ACC112 (cell line): ENCODE measurements around the gene FAR2.
A peak's percentile ranks its signal among the peaks of the same experiment; 100 is the strongest.
"Not testable (repeated sequence)": the region's sequence is repeated elsewhere in the genome, so short reads cannot be mapped to it uniquely, and the experiment has no call there.

ENCODE experiments used
- H2AFZ ChIP-seq: fragments of 200-600 bp; sonication (generic); one replicate; pipeline ENCODE4 v1.6.0; 2017; ENCODE audit warnings: antibody characterized with exemption, low read length; ENCODE audit not compliant: unreplicated experiment
- H3K27ac ChIP-seq: fragments of 200-600 bp; sonication (generic); 2 replicates; pipeline ENCODE4 v1.5.1; 2014; ENCODE audit warnings: low read depth, mild to moderate bottlenecking, antibody characterized with exemption, low read length, moderate library complexity
- H3K27me3 ChIP-seq: fragments of 200-600 bp; sonication (generic); 2 replicates; pipeline ENCODE4 v1.6.1; 2014; ENCODE audit warnings: mild to moderate bottlenecking, antibody characterized with exemption, low read length, moderate library complexity, mixed read lengths; ENCODE audit not compliant: insufficient read depth
- H3K36me3 ChIP-seq: fragments of 200-600 bp; sonication (generic); 2 replicates; pipeline ENCODE4 v1.6.1; 2016; ENCODE audit warnings: mild to moderate bottlenecking, antibody characterized with exemption, low read length, moderate library complexity, mixed read lengths; ENCODE audit not compliant: insufficient read depth
- H3K4me1 ChIP-seq: fragments of 200-600 bp; sonication (generic); one replicate; pipeline ENCODE4 v1.6.1; 2016; ENCODE audit warnings: low read length, mixed read lengths; ENCODE audit not compliant: insufficient read depth, unreplicated experiment, control insufficient read depth
- H3K4me3 ChIP-seq: fragments of 200-600 bp; sonication (generic); 2 replicates; pipeline ENCODE4 v1.5.1; 2014; ENCODE audit warnings: mild to moderate bottlenecking, low read depth, low read length
- H3K79me2 ChIP-seq: fragments of 200-600 bp; sonication (generic); one replicate; pipeline ENCODE4 v1.6.0; 2016; ENCODE audit warnings: low read length; ENCODE audit not compliant: control insufficient read depth, unreplicated experiment, insufficient read depth

The FAR2 gene

DNA sequence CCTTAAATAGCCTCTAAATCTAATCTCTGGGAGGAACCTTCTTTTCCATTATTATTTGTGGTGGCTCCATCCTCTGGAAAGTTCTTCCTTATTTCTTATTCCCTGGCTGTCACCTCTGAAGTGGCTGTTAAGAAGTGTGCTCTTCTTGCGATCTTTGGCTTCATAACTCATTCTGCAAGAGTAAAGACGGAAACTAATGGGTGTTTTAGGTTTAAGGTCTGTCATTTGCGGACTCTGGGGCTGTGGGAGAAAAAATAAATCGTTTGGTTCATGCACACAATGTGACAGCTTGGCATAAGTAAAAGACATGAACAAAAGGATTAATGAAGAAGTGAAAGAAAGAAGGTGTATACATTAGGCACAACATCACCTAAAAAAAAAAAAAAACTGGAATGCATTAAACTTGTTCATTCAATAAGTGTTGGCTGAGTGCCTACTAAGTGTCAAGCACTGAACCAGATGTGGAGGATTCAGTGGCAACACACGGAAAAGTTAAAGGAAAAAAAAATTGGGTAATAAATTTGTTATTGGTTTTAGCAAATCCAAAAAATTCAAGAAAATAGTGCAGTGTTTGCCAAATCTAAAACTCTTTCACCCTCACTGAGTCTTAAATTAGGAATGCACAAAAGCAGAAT is 132.4 kb downstream of the FAR2 start:
- no peak overlapping the region for H3K27ac ChIP-seq
- H3K4me1 ChIP-seq: peaks cover 41% of the 10 kb centered on the region
- H3K36me3 ChIP-seq: no peaks in the 10 kb centered on the region
- H3K27me3 ChIP-seq: no peaks in the 10 kb centered on the region
- no peaks in the 10 kb centered on the region for H3K79me2 ChIP-seq
- no peak overlapping the region for H3K4me3 ChIP-seq
- no peak overlapping the region for H2AFZ ChIP-seq

DNA sequence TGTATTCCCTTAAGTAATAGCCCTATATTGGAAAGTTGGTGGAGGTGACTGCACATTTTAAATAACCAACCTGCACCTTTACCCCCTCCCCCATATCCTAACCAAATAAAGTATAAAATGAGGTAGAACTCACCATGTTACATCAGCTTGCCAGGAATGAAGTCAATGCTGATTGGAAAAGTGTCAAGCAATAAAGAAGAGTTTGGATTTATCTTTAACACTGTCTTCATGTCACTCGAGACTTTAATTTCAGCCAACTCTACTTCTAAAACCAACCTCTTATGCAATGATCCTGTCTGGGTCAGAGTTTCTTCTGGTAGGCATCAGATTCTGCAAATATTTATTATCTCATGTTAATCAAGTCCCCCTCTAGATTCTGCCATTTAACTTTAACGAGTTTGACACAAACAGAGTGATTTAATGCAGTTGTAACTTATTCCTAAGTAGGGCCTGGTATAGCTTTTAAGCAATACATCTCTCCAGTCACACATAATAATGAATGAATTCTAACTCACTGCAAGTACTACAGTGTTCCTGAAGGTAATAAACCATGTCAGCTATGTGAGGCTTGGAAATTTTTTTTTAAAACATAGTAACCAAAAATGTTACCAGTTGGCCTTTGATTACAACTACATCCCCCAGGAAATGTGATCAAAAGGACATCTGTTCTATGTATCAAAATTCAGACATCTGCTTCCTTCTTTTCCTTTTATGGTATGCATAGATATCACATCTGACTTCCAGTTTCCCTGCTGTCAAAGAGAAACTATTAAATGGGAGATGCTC is 133.1 kb downstream of the FAR2 start:
- Histone ChIP-seq H3K36me3 (no peaks in the 10 kb centered on the region), H3K4me3 (no peak overlapping the region), H3K4me1 (peaks cover 49% of the 10 kb centered on the region), H3K27me3 (no peaks in the 10 kb centered on the region), H3K27ac (no peak overlapping the region), H3K79me2 (no peaks in the 10 kb centered on the region), H2AFZ (no peak overlapping the region)

DNA sequence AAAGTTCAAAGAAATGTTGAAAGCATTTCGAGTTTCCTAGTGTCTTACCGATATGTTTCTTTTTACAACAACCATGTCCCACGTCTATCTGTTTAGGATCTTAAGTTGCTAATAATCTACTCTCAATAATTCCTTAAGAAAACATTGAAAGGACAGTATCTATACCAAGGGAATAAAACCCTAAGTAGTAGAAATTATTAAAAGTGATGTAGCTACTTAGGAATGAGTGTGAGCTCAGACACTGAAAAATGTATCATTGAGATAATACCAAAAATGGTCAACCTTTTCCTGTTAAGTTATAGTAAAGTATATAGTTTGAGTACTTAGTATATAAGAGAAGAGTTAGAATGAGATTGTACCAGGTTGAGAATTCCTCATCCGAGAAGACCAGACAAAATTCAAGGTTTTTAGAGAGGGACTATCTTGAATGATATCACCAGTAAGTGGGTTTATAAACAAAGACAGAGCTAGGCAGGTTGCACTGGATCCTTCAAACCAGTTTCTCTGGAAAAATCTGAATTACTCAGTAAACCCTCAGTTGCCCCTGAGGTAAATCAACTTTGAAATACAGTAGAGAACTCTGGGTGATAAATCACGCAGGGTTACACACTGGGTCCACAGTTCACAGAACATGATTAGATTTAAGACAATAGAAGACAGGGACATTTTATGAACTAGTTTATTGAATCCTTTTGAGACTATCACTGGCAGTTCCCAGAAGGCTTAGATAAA is 135.1 kb downstream of the FAR2 start:
- Histone ChIP-seq H3K4me1 (peaks cover 46% of the 10 kb centered on the region), H2AFZ (no peak overlapping the region), H3K79me2 (no peaks in the 10 kb centered on the region), H3K4me3 (no peak overlapping the region), H3K27me3 (no peaks in the 10 kb centered on the region), H3K27ac (no peak overlapping the region; the same call in 1 of the 2 replicates), H3K36me3 (no peaks in the 10 kb centered on the region)

DNA sequence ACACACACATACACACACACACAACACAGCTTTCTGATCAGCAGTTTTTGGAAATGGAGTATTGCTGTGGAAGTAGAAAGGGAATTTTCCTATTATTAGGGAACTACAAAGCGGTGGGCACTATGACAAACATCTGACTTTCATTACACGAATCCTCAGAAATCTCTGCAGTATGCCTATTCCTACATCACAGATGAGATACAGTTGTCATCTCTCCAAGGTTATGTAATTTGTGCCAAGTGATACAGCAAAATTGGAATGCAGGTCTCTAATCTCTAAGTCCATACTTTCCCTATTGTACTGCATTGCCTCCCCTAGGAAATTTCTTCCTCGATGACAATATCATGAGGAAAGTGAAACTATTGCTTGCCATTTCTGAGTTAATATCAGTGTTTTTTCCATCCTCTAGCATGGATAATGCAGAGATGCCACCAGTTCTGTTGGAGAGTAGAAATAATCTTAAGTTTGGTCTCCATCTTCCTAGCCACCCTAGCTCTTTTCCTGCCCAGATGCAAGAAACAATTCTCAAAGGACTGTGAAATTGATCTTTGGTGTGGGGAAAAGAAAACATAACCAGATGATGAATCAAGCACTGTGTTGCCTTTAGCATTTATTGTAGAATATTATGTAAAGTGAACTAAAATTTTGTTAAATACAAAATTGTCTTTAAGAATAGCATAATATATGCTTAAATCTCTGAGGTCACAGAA is 137.2 kb downstream of the FAR2 start:
- H3K4me1 ChIP-seq: peaks cover 42% of the 10 kb centered on the region
- no peaks in the 10 kb centered on the region for H3K27me3 ChIP-seq
- peak overlapping the region; percentile 66 for H3K27ac ChIP-seq
- H3K4me3 ChIP-seq: peak overlapping the region; percentile 69
- no peaks in the 10 kb centered on the region for H3K36me3 ChIP-seq
- no peaks in the 10 kb centered on the region for H3K79me2 ChIP-seq
- peak overlapping the region; percentile 82 for H2AFZ ChIP-seq

DNA sequence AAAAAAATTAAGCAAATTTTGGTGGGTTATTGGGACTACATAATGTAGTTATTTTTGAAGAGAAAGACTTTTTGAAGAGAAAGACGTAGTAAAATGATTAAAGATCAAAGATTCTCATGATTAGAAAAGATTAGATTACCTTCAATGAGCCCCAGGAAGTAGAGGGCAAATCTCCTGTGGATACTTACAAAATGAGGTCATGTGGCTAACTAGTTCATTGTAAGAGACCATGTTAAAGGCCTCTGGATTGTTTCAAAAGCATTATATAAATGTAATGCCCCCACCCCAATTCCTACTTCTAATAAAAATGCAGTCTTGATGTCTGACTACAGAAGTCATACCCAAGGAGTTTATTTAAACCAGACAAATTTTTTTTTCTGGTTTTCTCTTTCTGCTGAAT is 138.5 kb downstream of the FAR2 start:
- Histone ChIP-seq H2AFZ (no peak overlapping the region), H3K27ac (no peak overlapping the region), H3K4me3 (no peak overlapping the region), H3K36me3 (no peaks in the 10 kb centered on the region), H3K27me3 (no peaks in the 10 kb centered on the region), H3K79me2 (no peaks in the 10 kb centered on the region), H3K4me1 (peaks cover 38% of the 10 kb centered on the region)

DNA sequence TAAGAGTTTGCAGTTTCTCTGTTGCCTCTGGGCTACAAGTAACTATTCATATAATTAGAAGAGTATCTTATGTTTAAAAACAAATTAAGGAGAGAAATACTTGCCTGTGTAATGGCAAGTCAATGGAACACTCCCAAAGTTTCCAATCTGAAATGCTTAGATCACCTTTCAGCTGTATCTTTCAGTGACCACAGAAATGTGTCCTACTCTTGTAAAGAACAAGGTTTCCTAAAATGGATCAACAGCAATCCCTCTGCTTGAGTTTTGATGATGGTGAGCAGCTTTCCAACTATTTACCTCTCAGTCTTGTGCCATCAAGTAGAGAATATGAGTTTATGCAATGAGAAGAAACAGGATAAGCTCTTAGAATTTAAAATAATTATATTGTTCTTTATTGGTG is 139.0 kb downstream of the FAR2 start:
- Histone ChIP-seq H2AFZ (no peak overlapping the region), H3K4me3 (no peak overlapping the region), H3K27ac (no peak overlapping the region), H3K79me2 (no peaks in the 10 kb centered on the region), H3K36me3 (no peaks in the 10 kb centered on the region), H3K27me3 (no peaks in the 10 kb centered on the region), H3K4me1 (peaks cover 37% of the 10 kb centered on the region)

- H3K27me3 ChIP-seq, H2AFZ ChIP-seq, H3K36me3 ChIP-seq, H3K79me2 ChIP-seq, H3K4me3 ChIP-seq, H3K27ac ChIP-seq: not testable (repeated sequence)
- peaks cover 23% of the 10 kb centered on the region for H3K4me1 ChIP-seq
Observed at GRCh38 chr12:29290475-29290874, 141.4 kb downstream of the FAR2 start.

GRCh38 chr12:29291226-29291625 is 142.1 kb downstream of the FAR2 start:
- no peak overlapping the region for H2AFZ ChIP-seq
- H3K27me3 ChIP-seq: no peaks in the 10 kb centered on the region
- H3K4me3 ChIP-seq: no peak overlapping the region
- H3K27ac ChIP-seq: no peak overlapping the region
- H3K36me3 ChIP-seq: no peaks in the 10 kb centered on the region
- peaks cover 17% of the 10 kb centered on the region for H3K4me1 ChIP-seq
- no peaks in the 10 kb centered on the region for H3K79me2 ChIP-seq

- Histone ChIP-seq H3K27me3 (no peaks in the 10 kb centered on the region), H2AFZ (no peak overlapping the region), H3K36me3 (no peaks in the 10 kb centered on the region), H3K4me3 (no peak overlapping the region), H3K27ac (no peak overlapping the region), H3K4me1 (no peaks in the 10 kb centered on the region), H3K79me2 (no peaks in the 10 kb centered on the region)
Observed at GRCh38 chr12:29299633-29300032, 150.6 kb downstream of the FAR2 start.

GRCh38 chr12:29301114-29301513 is 152.0 kb downstream of the FAR2 start:
- Histone ChIP-seq H3K4me3 (no peak overlapping the region), H3K79me2 (no peaks in the 10 kb centered on the region), H3K4me1 (no peaks in the 10 kb centered on the region), H3K36me3 (no peaks in the 10 kb centered on the region), H2AFZ (no peak overlapping the region), H3K27ac (no peak overlapping the region), H3K27me3 (no peaks in the 10 kb centered on the region)
